Fibroblast of pulmonary artery (primary cell): Measurements from ENCODE around the gene KIRREL3.
A peak's percentile ranks its signal among the peaks of the same experiment; 100 is the strongest.

Experiments
- DNase-seq: peaks from one replicate; pipeline ENCODE4 v3.0.0-alpha.2; 2010; ENCODE audit warnings: low read depth
- H3K4me3 ChIP-seq: replicated peaks from 2 replicates; pipeline ENCODE4 v1.5.1; 2011; ENCODE audit warnings: low read depth, mild to moderate bottlenecking, control low read depth, low read length, moderate library complexity
- TF ChIP-seq, protein P1 (sequence below): IDR thresholded peaks from 2 replicates; pipeline ENCODE4 v1.5.1; 2011; ENCODE audit warnings: mild to moderate bottlenecking, control low read depth, low read length, inconsistent platforms; ENCODE audit errors: missing control alignments

Gene KIRREL3

DNA sequence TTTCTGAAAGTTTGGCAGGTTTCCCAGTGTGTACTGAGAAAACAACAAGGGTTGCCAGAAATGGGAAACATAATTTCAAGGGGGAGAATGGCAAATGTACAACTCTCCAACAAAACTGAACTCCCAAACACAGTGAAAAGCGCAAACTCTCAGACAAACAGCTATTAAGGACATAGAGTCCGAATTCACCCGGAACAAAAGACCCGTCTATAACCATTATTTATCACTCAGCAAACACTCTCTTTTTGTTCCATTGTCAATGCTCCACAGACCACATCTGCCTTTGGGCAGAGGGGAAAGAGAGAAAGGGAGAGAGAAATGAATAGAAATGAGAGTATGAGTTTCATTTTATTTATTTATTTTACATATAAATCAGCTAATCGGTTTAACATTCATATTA, 21.7 kb downstream of the KIRREL3 start:
- H3K4me3 ChIP-seq = no peak overlapping the region
- TF ChIP-seq, protein P1, sequence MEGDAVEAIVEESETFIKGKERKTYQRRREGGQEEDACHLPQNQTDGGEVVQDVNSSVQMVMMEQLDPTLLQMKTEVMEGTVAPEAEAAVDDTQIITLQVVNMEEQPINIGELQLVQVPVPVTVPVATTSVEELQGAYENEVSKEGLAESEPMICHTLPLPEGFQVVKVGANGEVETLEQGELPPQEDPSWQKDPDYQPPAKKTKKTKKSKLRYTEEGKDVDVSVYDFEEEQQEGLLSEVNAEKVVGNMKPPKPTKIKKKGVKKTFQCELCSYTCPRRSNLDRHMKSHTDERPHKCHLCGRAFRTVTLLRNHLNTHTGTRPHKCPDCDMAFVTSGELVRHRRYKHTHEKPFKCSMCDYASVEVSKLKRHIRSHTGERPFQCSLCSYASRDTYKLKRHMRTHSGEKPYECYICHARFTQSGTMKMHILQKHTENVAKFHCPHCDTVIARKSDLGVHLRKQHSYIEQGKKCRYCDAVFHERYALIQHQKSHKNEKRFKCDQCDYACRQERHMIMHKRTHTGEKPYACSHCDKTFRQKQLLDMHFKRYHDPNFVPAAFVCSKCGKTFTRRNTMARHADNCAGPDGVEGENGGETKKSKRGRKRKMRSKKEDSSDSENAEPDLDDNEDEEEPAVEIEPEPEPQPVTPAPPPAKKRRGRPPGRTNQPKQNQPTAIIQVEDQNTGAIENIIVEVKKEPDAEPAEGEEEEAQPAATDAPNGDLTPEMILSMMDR = no peak
- DNase-seq = no peak

DNA sequence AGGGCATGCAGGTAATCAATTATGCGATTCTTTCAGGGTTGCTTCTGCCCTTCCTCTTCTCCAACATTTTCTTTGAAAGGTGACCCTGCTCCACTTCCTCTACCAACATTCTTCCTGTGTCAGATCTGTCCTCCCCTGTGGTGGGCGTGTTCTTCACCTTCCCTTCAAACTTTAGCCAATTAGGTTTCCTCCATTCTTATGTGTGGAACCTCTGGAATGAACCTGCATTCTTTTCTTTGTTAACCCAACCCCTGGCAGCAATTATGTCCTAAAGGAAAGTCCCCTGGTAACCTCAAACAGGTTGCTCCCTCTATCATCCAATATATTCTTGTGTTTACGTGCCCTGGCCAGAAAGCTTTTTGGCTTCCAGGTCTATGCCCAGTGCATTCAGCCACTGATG, 22.4 kb downstream of the KIRREL3 start:
- no peak for DNase-seq
- no peak overlapping the region for H3K4me3 ChIP-seq
- TF ChIP-seq, protein P1 = no peak

DNA sequence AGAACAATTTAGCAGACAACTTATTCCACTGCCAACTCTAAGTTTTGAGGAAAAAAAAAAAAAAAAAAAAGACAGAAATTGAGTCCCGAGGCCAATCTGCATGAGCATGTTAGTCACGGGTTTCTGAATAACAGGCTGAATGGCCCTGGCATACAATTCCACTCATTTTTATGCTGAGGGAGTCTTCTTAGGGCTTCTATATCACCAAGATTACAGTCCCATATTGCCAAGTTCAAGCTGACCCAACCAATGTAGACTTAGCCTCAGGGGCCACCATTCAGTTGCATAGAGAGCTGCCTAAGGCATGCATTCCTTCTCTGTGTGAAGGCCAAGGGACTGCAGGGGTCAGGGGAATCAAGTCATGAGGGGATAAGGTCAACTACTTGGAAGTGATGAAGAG, 27.5 kb downstream of the KIRREL3 start:
- DNase-seq = no peak

DNA sequence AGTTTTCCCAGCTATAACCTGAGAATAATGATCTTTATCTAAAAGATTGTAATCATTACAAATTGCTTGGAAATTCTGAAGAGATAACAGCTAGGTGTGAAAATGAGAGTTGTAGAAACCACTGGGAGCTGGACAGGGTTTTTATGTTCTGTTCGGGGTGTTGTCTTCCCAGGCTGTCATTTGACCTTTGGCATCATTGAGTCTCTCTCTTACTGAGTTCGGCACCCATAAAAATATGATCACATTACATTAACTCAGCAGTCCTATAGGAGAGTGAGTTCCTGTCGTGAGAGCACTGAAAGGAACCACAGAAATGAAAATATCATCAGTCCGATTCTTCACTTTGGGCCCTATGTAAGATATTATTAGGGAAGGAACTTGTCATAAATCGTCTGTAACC, 29.3 kb downstream of the KIRREL3 start:
- no peak for DNase-seq
- no peak overlapping the region for H3K4me3 ChIP-seq
- TF ChIP-seq, protein P1 = no peak

More for the DNA sequence above, 27.5 kb downstream of the KIRREL3 start:
- TF ChIP-seq, protein P1 = no peak
- H3K4me3 ChIP-seq = no peak overlapping the region

DNA sequence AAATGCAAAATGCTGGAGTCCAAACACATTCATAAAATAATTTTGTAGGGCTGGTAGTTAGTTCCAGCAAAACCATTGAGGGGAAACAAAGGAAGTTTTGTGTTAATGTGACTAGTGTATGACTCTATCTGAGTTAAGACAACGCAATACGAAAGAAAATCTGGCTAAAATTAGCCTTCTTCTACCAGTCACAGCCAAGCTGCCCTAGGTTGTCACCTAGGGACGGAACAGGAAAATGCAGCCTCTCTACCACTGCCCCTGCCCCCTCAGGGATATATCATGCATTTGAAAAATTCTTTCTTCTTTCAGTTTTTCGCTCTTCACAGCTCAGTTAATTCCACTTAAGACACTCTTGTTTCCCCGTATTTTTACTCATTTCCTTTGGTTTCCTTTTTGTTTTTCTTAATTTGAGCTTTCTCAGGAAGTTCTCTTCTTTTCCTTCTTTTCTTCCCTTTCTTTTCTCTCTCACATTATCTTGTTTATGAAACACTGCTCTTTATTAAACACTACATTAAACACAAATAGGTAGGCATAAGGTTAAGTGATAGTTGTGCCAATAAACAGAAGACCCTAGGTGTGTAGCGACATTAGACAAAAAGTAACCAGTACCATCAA, 30.6 kb downstream of the KIRREL3 start:
- H3K4me3 ChIP-seq = no peak overlapping the region
- TF ChIP-seq, protein P1 = peak; percentile 44
- peak; percentile 21 for DNase-seq

DNA sequence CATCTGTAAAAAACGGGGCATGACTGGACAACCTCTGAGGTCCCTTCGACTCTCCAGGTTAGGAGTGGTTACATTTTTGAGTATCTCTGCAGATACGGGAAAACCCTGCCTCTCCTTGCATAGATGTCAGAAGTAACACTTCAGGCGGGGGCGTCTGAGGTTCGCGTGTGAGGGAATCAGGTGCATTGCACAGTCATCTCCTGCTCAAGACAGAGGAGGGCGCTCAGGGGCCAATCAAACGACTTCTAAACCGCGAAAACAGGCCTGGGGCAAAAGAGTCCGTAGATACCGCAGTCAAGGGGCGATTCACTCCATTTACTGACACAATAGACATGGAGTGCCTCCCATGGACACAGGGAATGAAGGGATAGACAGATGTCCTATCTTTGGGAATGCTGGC, 31.7 kb downstream of the KIRREL3 start:
- H3K4me3 ChIP-seq = no peak overlapping the region
- TF ChIP-seq, protein P1 = no peak
- DNase-seq = no peak

DNA sequence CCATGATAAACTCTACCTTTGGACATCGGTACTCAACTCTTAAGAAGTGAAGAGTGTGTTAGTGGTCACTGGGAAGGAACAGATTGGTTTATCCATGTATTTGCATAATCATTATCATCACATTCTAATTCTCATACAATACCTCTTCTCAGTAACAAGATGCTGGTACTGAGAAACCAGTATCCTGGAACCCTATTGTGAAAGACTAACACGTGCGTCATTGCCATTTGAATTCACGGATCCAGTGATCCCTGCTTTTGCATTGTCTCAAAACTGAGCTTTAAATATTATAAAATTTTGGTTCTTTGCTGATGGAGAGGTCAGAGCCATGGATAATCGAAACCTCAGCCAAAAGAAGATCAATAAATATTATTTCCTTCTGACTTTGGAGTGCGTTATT, 35.2 kb downstream of the KIRREL3 start:
- DNase-seq = no peak
- TF ChIP-seq, protein P1 = no peak

More for the DNA sequence above, 35.2 kb downstream of the KIRREL3 start:
- H3K4me3 ChIP-seq = no peak overlapping the region
